ENCODE results near the gene ANTXR1.

DNA sequence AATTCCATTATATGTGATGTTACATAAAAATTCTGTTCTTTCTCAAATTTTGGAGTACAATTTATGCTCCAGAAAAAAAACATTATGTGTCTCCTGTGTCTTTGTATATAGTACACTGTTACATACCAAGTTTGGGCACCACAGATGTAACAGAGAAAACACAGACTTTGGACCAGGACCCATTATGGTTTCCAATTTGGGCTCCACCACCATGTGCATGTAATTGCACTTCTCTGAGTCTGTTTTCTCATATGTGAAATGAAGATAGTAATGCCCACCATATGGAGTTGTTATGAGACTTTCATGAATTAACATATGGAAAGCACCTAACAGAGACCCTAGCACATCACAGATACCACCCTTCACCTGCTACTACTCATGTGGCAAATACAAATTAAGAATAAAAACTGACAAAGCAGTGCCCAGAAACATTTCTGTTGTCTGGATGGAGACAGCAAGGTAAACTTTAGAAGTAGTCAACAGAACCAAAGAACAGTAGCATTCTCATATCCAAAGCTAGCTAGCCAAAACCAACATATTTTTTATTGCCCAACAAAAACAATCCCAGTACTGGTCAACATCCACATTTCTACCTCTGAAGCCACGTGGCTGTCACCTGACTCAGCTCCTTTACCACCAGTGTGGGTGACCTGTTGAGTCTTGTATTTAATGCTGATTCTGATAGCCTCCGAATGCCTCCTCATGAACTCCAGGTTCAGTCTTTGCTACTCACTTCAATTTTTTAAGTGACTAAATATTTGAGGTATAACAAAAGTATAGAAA lies 42.9 kb downstream of the ANTXR1 start:
- TF ChIP-seq CTCF (IDR thresholded peaks at IDR 0.05; ENCODE audit: low read depth, low read length) (no peak), EZH2phosphoT487 (IDR thresholded peaks at IDR 0.05; ENCODE audit: low read depth) (no peak)
